ENCODE results near the gene MYO3B. TPM values are rescaled to one million over a fixed set of nuclear protein-coding genes. Genes with fewer than 3 reads are reported as not detected.
A peak's percentile ranks its signal among the peaks of the same experiment; 100 is the strongest.

Gene MYO3B
- total and polyA plus RNA-seq, 8 donors, result 0.38 to 1.3 (median 0.52) TPM

- DNase-seq (no peak), FAIRE-seq (no peak)
- intact Hi-C loops (cut with DNase I), result no loop called here
Measured at GRCh38 chr2:170411660-170412059, 233.7 kb downstream of the MYO3B start.

GRCh38 chr2:170420961-170421687 lies 243.2 kb downstream of the MYO3B start:
- Histone ChIP-seq H3K36me3 (no peaks in the 10 kb centered on the region), H3K27ac (no peak overlapping the region), H3K9me3 (no peaks in the 10 kb centered on the region), H3K27me3 (no peaks in the 10 kb centered on the region), H3K4me1 (no peaks in the 10 kb centered on the region), H3K4me3 (no peak overlapping the region)
- no peak for FAIRE-seq
- no peak for TF ChIP-seq CTCF (IDR thresholded peaks at IDR 0.05)
- no peak for DNase-seq
- WGBS, 2 donors, result 54% methylated on average over 11 of the region's 11 CpGs
- ATAC-seq, result peak in 1 of 4 donors; percentile 22
- intact Hi-C loops (cut with DNase I), result no loop called here

More at GRCh38 chr2:170411660-170412059, 233.7 kb downstream of the MYO3B start:
- Histone ChIP-seq H3K4me1 (no peaks in the 10 kb centered on the region), H3K9me3 (no peaks in the 10 kb centered on the region), H3K27ac (no peak overlapping the region), H3K36me3 (no peaks in the 10 kb centered on the region), H3K4me3 (no peak overlapping the region), H3K27me3 (peaks cover 0 to 6% (median 0%) of the 10 kb centered on the region in 4 donors)
- no peak for ATAC-seq
- TF ChIP-seq CTCF (IDR thresholded peaks at IDR 0.05), result no peak

- H3K27me3 ChIP-seq, result no peaks in the 10 kb centered on the region
- FAIRE-seq, result no peak
- 81 to 88% methylated on average over 2 of the region's 2 CpGs for WGBS, 2 donors
- no peak overlapping the region for H3K27ac ChIP-seq
- no peaks in the 10 kb centered on the region for H3K9me3 ChIP-seq
- H3K36me3 ChIP-seq, result no peaks in the 10 kb centered on the region
- intact Hi-C loops (cut with DNase I), result no loop called here
- no peak for DNase-seq
- no peak overlapping the region for H3K4me3 ChIP-seq
- ATAC-seq, result no peak
- TF ChIP-seq CTCF (IDR thresholded peaks at IDR 0.05), result no peak
- H3K4me1 ChIP-seq, result no peaks in the 10 kb centered on the region
Measured at GRCh38 chr2:170423919-170424318, 246.0 kb downstream of the MYO3B start.

- WGBS, 2 donors, result 52 to 71% methylated on average over 2 of the region's 2 CpGs
- FAIRE-seq (no peak), ATAC-seq (peak in 2 of 4 donors; percentile 28 to 41)
Measured at GRCh38 chr2:170425281-170425751, 247.4 kb downstream of the MYO3B start.

More at GRCh38 chr2:170425281-170425751, 247.4 kb downstream of the MYO3B start:
- H3K27me3 ChIP-seq, result no peaks in the 10 kb centered on the region
- DNase-seq, result no peak
- no peaks in the 10 kb centered on the region for H3K36me3 ChIP-seq
- H3K4me3 ChIP-seq, result no peak overlapping the region
- H3K4me1 ChIP-seq, result no peaks in the 10 kb centered on the region
- no peaks in the 10 kb centered on the region for H3K9me3 ChIP-seq
- TF ChIP-seq CTCF (IDR thresholded peaks at IDR 0.05), result no peak
- H3K27ac ChIP-seq, result no peak overlapping the region
- intact Hi-C loops (cut with DNase I), result no loop called here

Measured in pancreas (tissue), 10 donors.